Hepatocyte (in vitro differentiated cells): Measurements from ENCODE around the gene MGLL. TPM values are rescaled to one million over a fixed set of nuclear protein-coding genes. Genes with fewer than 3 reads are reported as not detected.

Experiments used
- DNase-seq: peaks from one replicate; pipeline ENCODE4 v3.0.0-alpha.2; 2016; ENCODE audit warnings: low spot score
- H2AFZ ChIP-seq: fragments of 200-600 bp; sonication (generic); 2 replicates; pipeline ENCODE4 v1.6.0; 2016; ENCODE audit warnings: antibody characterized with exemption, mild to moderate bottlenecking
- H3K27ac ChIP-seq: fragments of 200-600 bp; sonication (generic); 2 replicates; pipeline ENCODE4 v1.5.1; 2016; ENCODE audit warnings: mild to moderate bottlenecking
- H3K27me3 ChIP-seq: fragments of 200-600 bp; sonication (generic); 2 replicates; pipeline ENCODE4 v1.6.1; 2016
- H3K36me3 ChIP-seq: fragments of 200-600 bp; sonication (generic); replicated peaks from 2 replicates; pipeline ENCODE4 v1.5.1; 2016; ENCODE audit warnings: low read depth; ENCODE audit not compliant: insufficient read depth
- H3K4me1 ChIP-seq: fragments of 200-600 bp; sonication (generic); 2 replicates; pipeline ENCODE4 v1.5.1; 2016; ENCODE audit warnings: mild to moderate bottlenecking, moderate library complexity; ENCODE audit not compliant: insufficient read depth
- H3K4me2 ChIP-seq: fragments of 200-600 bp; sonication (generic); 2 replicates; pipeline ENCODE4 v1.6.0; 2016
- H3K4me3 ChIP-seq: fragments of 200-600 bp; sonication (generic); 2 replicates; pipeline ENCODE4 v1.5.1; 2016; ENCODE audit warnings: mild to moderate bottlenecking
- H3K79me2 ChIP-seq: fragments of 200-600 bp; sonication (generic); 2 replicates; pipeline ENCODE4 v1.6.0; 2017; ENCODE audit warnings: mild to moderate bottlenecking
- H3K9me2 ChIP-seq: fragments of 200-600 bp; sonication (generic); replicated peaks from 2 replicates; pipeline ENCODE4 v1.6.0; 2017; ENCODE audit warnings: mild to moderate bottlenecking; ENCODE audit not compliant: insufficient read depth
- H3K9me3 ChIP-seq: fragments of 200-600 bp; sonication (generic); 2 replicates; pipeline ENCODE4 v1.5.1; 2016; ENCODE audit warnings: low read depth, mild to moderate bottlenecking
- H4K20me1 ChIP-seq: fragments of 200-600 bp; sonication (generic); 2 replicates; pipeline ENCODE4 v1.6.0; 2016; ENCODE audit warnings: mild to moderate bottlenecking; ENCODE audit not compliant: insufficient read depth, poor library complexity, severe bottlenecking
- CTCF ChIP-seq: fragments of 200-600 bp; sonication (generic); IDR thresholded peaks from 2 replicates; pipeline ENCODE4 v1.5.1; 2016; ENCODE audit warnings: antibody characterized with exemption, mild to moderate bottlenecking; ENCODE audit not compliant: poor library complexity
- EZH2 ChIP-seq: fragments of 200-600 bp; sonication (generic); IDR thresholded peaks from 2 replicates; pipeline ENCODE4 v1.6.1; 2016; ENCODE audit warnings: antibody characterized with exemption, mild to moderate bottlenecking, borderline replicate concordance
- EZH2phosphoT487 ChIP-seq: fragments of 200-600 bp; sonication (generic); IDR thresholded peaks from one replicate; pipeline ENCODE4 v1.6.1; 2018; ENCODE audit warnings: antibody characterized with exemption, mild to moderate bottlenecking, low read depth, moderate library complexity; ENCODE audit not compliant: unreplicated experiment, severe bottlenecking
- WGBS: methylation state at CpG from one replicate; pipeline ENCODE4 v1.1.6; 2016; ENCODE audit warnings: low lambda C conversion rate; ENCODE audit errors: missing lambda C conversion rate; 5-methylcytosine and 5-hydroxymethylcytosine counted together
- polyA plus RNA-seq: library from polyadenylated mRNA; unstranded; fragments of >200 nt; fragmentation: Nextera tagmentation; extraction: Ambion mirVana; gene quantifications from 2 replicates; pipeline ENCODE4 v1.2.1, GENCODE V29; 2016
- total RNA-seq: library from RNA; depleted of rRNA; stranded (reverse); fragments of >200 nt; gene quantifications from 2 replicates; pipeline ENCODE4 v1.2.3, GENCODE V29; 2014

Gene MGLL
- total and polyA plus RNA-seq, 2 experiments from 2014 or later: 7.3 to 21.4 TPM

- Histone ChIP-seq H3K4me3 (no peak overlapping the region), H4K20me1 (no peaks in the 10 kb centered on the region), H3K9me3 (no peaks in the 10 kb centered on the region), H3K27me3 (no peaks in the 10 kb centered on the region), H3K4me2 (no peak overlapping the region), H2AFZ (no peak overlapping the region), H3K27ac (peak overlapping the region; percentile 55), H3K79me2 (no peaks in the 10 kb centered on the region), H3K9me2 (no peaks in the 10 kb centered on the region), H3K36me3 (no peaks in the 10 kb centered on the region), H3K4me1 (peaks cover 21% of the 10 kb centered on the region)
- TF ChIP-seq CTCF (no peak), EZH2 (no peak), EZH2phosphoT487 (no peak)
- 90% methylated on average over 19 of the region's 19 CpGs for WGBS
- no peak for DNase-seq
Observed at GRCh38 chr3:127689266-127689860, 133.0 kb downstream of the MGLL start.

- WGBS: 59% methylated on average over 20 of the region's 20 CpGs
- H3K4me3 ChIP-seq: no peak overlapping the region
- no peaks in the 10 kb centered on the region for H3K36me3 ChIP-seq
- peak overlapping the region; percentile 55 for H3K27ac ChIP-seq
- H3K9me3 ChIP-seq: no peaks in the 10 kb centered on the region
- H3K4me1 ChIP-seq: peaks cover 21% of the 10 kb centered on the region
- no peaks in the 10 kb centered on the region for H3K79me2 ChIP-seq
- H2AFZ ChIP-seq: no peak overlapping the region
- H3K9me2 ChIP-seq: no peaks in the 10 kb centered on the region
- H4K20me1 ChIP-seq: no peaks in the 10 kb centered on the region
- H3K27me3 ChIP-seq: no peaks in the 10 kb centered on the region
- DNase-seq: peak; percentile 30
- no peak for TF ChIP-seq CTCF
- TF ChIP-seq EZH2: no peak
- no peak for TF ChIP-seq EZH2phosphoT487
- no peak overlapping the region for H3K4me2 ChIP-seq
Observed at GRCh38 chr3:127688416-127689265, 133.7 kb downstream of the MGLL start.

GRCh38 chr3:127688022-127688415, 134.3 kb downstream of the MGLL start:
- Histone ChIP-seq H3K27ac (peak overlapping the region; percentile 55), H4K20me1 (no peaks in the 10 kb centered on the region), H3K9me2 (no peaks in the 10 kb centered on the region), H3K9me3 (no peaks in the 10 kb centered on the region), H3K27me3 (no peaks in the 10 kb centered on the region), H3K4me1 (peaks cover 21% of the 10 kb centered on the region), H3K4me2 (no peak overlapping the region), H3K79me2 (no peaks in the 10 kb centered on the region), H3K4me3 (no peak overlapping the region), H2AFZ (no peak overlapping the region), H3K36me3 (no peaks in the 10 kb centered on the region)
- TF ChIP-seq EZH2phosphoT487 (no peak), EZH2 (no peak), CTCF (no peak)
- no peak for DNase-seq
- WGBS: 87% methylated on average over 2 of the region's 2 CpGs
